GM12873 (cell line): ENCODE data around the gene DMP1.

Source experiments
- TF ChIP-seq, protein P1 (sequence below): IDR thresholded peaks from 2 replicates; pipeline ENCODE4 v1.5.1; 2012; ENCODE audit warnings: low read depth, mild to moderate bottlenecking, moderate library complexity, low read length, control low read depth; ENCODE audit not compliant: insufficient read depth; ENCODE audit errors: missing control alignments

Gene DMP1

DNA sequence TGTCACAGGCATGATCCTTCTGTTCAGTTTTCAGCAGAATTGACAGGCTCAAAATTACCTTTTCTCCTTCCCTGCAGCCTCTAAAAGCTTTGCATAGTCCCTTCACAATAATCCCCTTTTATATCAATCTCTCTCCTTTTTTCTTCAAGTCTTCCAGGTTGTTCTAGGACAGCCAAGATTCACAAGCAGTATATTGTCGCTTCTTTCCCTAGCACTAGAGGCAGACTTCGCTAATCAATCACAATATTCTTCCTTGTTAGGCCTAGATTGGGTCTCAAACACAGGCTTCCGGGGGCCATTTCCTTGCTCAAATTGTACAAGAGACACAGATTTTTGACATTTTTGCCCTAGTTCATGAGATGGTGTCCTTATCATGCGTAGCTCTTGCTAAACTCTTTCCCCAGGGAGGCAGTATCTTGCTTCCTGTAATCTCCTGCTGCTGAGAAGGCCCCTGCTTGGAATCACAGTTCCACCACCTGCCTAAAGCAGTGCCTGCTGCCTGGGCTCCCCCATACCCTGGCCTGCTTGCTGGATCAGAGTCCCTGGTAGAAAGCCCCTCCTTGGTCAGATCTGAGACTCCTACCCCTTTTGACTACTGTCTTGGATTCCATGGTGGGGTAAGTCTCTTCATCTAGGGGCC, 57.3 kb downstream of the DMP1 start:
- TF ChIP-seq, protein P1, sequence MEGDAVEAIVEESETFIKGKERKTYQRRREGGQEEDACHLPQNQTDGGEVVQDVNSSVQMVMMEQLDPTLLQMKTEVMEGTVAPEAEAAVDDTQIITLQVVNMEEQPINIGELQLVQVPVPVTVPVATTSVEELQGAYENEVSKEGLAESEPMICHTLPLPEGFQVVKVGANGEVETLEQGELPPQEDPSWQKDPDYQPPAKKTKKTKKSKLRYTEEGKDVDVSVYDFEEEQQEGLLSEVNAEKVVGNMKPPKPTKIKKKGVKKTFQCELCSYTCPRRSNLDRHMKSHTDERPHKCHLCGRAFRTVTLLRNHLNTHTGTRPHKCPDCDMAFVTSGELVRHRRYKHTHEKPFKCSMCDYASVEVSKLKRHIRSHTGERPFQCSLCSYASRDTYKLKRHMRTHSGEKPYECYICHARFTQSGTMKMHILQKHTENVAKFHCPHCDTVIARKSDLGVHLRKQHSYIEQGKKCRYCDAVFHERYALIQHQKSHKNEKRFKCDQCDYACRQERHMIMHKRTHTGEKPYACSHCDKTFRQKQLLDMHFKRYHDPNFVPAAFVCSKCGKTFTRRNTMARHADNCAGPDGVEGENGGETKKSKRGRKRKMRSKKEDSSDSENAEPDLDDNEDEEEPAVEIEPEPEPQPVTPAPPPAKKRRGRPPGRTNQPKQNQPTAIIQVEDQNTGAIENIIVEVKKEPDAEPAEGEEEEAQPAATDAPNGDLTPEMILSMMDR: no peak
